CD4-positive, CD25-positive, alpha-beta regulatory T cell (primary cell): Measurements from ENCODE around the gene MAPK7. TPM values are rescaled to one million over a fixed set of nuclear protein-coding genes. Genes with fewer than 3 reads are reported as not detected.

Experiments
- ATAC-seq, 2 donors: fragments of 150-1000 bp; cut with Tn5 transposase; one replicate each; pipeline ENCODE4 v1.10.0; 2021; ENCODE audit warnings: low read depth in 2 of 2, moderate number of reproducible peaks in 2 of 2, moderate library complexity in 1 of 2
- DNase-seq, 3 donors: peaks; one replicate each; pipeline versions ENCODE4 v3.0.0 to v3.0.0-alpha.2; 2012 to 2022; ENCODE audit warnings: mixed read lengths in 1 of 3
- H3K27ac ChIP-seq: one replicate; pipeline ENCODE4 v1.7.0; 2013; ENCODE audit warnings: mild to moderate bottlenecking, low read length; ENCODE audit not compliant: insufficient read depth, poor library complexity, severe bottlenecking
- H3K27me3 ChIP-seq: one replicate; pipeline ENCODE4 v1.7.0; 2013; ENCODE audit warnings: low read length; ENCODE audit not compliant: control insufficient read depth, insufficient read depth
- H3K36me3 ChIP-seq: one replicate; pipeline ENCODE4 v1.7.0; 2013; ENCODE audit warnings: mild to moderate bottlenecking, low read length, moderate library complexity; ENCODE audit not compliant: control insufficient read depth, insufficient read depth
- H3K4me1 ChIP-seq: 2 replicates; pipeline ENCODE4 v1.7.0; 2013; ENCODE audit warnings: mild to moderate bottlenecking, low read length; ENCODE audit not compliant: insufficient read depth, control insufficient read depth, poor library complexity, severe bottlenecking
- H3K4me3 ChIP-seq: one replicate; pipeline ENCODE4 v1.7.0; 2013; ENCODE audit warnings: low read depth, mild to moderate bottlenecking, low read length, moderate library complexity
- H3K9me3 ChIP-seq, 2 experiments: 1 replicate in 1 of 2; 2 replicates in 1 of 2; pipeline ENCODE4 v1.7.0; 2013; ENCODE audit warnings: low read length in 2 of 2, mild to moderate bottlenecking in 1 of 2, moderate library complexity in 1 of 2; ENCODE audit not compliant: control insufficient read depth in 2 of 2
- H3K27ac Mint-ChIP-seq, 3 donors: one replicate each; pipeline ENCODE4 v1.8.0; 2020 to 2022; ENCODE audit warnings: mild to moderate bottlenecking in 3 of 3, mixed read lengths in 3 of 3, moderate library complexity in 2 of 3
- H3K27me3 Mint-ChIP-seq: one replicate; pipeline ENCODE4 v1.8.0; 2022; ENCODE audit warnings: mild to moderate bottlenecking, mixed read lengths
- H3K36me3 Mint-ChIP-seq: one replicate; pipeline ENCODE4 v1.8.0; 2020; ENCODE audit warnings: mixed read lengths
- H3K4me1 Mint-ChIP-seq, 4 donors: one replicate each; pipeline ENCODE4 v1.8.0; 2020 to 2022; ENCODE audit warnings: mixed read lengths in 4 of 4, mild to moderate bottlenecking in 1 of 4
- H3K4me3 Mint-ChIP-seq, 4 donors: one replicate each; pipeline ENCODE4 v1.8.0; 2020 to 2022; ENCODE audit warnings: mild to moderate bottlenecking in 4 of 4, mixed read lengths in 4 of 4, moderate library complexity in 3 of 4
- H3K9me3 Mint-ChIP-seq, 7 donors: one replicate each; pipeline ENCODE4 v1.8.0; 2020 to 2022; ENCODE audit warnings: mixed read lengths in 7 of 7, mild to moderate bottlenecking in 3 of 7, moderate library complexity in 2 of 7
- polyA plus RNA-seq, 4 donors: library from polyadenylated mRNA; unstranded; fragments of 300-500 nt; fragmentation: Illumina TruSeq; gene quantifications; one replicate each; pipeline ENCODE4 v1.2.3, GENCODE V29; 2021
- total RNA-seq: library from RNA; stranded (reverse); gene quantifications from one replicate; pipeline ENCODE4 v1.2.3, GENCODE V29; 2022

Gene MAPK7
- total and polyA plus RNA-seq, 5 donors from 2014 or later = 3.4 to 26.0 (median 5.1) TPM

DNA sequence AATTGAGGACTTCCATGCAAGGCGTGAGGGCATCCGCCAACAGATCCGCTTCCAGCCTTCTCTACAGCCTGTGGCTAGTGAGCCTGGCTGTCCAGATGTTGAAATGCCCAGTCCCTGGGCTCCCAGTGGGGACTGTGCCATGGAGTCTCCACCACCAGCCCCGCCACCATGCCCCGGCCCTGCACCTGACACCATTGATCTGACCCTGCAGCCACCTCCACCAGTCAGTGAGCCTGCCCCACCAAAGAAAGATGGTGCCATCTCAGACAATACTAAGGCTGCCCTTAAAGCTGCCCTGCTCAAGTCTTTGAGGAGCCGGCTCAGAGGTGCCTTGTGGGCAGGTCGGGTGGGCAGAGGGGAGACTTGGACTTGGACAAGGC lies 3.1 kb downstream of the MAPK7 start:
- Histone ChIP-seq H3K27me3 (no peaks in the 10 kb centered on the region), H3K27ac (no peak overlapping the region), H3K9me3 (no peaks in the 10 kb centered on the region), H3K4me1 (peaks cover 15% of the 10 kb centered on the region), H3K36me3 (peaks cover 34% of the 10 kb centered on the region), H3K4me3 (no peak overlapping the region)
- Mint-ChIP-seq H3K27ac (no peak overlapping the region), H3K9me3 (no peaks in the 10 kb centered on the region), H3K27me3 (no peaks in the 10 kb centered on the region), H3K4me1 (peaks cover 6 to 18% (median 14%) of the 10 kb centered on the region in 4 donors), H3K4me3 (peak overlapping the region in 2 of 4 donors; percentile 5 to 81), H3K36me3 (peaks cover 32% of the 10 kb centered on the region)
- DNase-seq = no peak
- no peak for ATAC-seq

GRCh38 chr17:19381741-19382444 lies 3.6 kb downstream of the MAPK7 start:
- Histone ChIP-seq H3K27me3 (no peaks in the 10 kb centered on the region), H3K36me3 (peaks cover 34% of the 10 kb centered on the region), H3K9me3 (no peaks in the 10 kb centered on the region), H3K4me3 (no peak overlapping the region), H3K4me1 (peaks cover 12% of the 10 kb centered on the region), H3K27ac (no peak overlapping the region)
- peaks cover 4 to 16% (median 11%) of the 10 kb centered on the region in 4 donors for H3K4me1 Mint-ChIP-seq
- no peak overlapping the region for H3K27ac Mint-ChIP-seq
- no peaks in the 10 kb centered on the region for H3K9me3 Mint-ChIP-seq
- no peaks in the 10 kb centered on the region for H3K27me3 Mint-ChIP-seq
- DNase-seq = no peak
- no peak overlapping the region for H3K4me3 Mint-ChIP-seq
- ATAC-seq = no peak
- H3K36me3 Mint-ChIP-seq = peaks cover 32% of the 10 kb centered on the region

GRCh38 chr17:19382531-19383444 lies 4.5 kb downstream of the MAPK7 start:
- DNase-seq (no peak), ATAC-seq (no peak)
- Mint-ChIP-seq H3K4me3 (no peak overlapping the region), H3K27me3 (no peaks in the 10 kb centered on the region), H3K27ac (no peak overlapping the region), H3K36me3 (peaks cover 32% of the 10 kb centered on the region), H3K4me1 (peaks cover 0 to 10% (median 6%) of the 10 kb centered on the region in 4 donors), H3K9me3 (no peaks in the 10 kb centered on the region)
- Histone ChIP-seq H3K36me3 (peaks cover 34% of the 10 kb centered on the region), H3K4me1 (peaks cover 5% of the 10 kb centered on the region), H3K9me3 (no peaks in the 10 kb centered on the region), H3K4me3 (no peak overlapping the region), H3K27me3 (no peaks in the 10 kb centered on the region), H3K27ac (no peak overlapping the region)

DNA sequence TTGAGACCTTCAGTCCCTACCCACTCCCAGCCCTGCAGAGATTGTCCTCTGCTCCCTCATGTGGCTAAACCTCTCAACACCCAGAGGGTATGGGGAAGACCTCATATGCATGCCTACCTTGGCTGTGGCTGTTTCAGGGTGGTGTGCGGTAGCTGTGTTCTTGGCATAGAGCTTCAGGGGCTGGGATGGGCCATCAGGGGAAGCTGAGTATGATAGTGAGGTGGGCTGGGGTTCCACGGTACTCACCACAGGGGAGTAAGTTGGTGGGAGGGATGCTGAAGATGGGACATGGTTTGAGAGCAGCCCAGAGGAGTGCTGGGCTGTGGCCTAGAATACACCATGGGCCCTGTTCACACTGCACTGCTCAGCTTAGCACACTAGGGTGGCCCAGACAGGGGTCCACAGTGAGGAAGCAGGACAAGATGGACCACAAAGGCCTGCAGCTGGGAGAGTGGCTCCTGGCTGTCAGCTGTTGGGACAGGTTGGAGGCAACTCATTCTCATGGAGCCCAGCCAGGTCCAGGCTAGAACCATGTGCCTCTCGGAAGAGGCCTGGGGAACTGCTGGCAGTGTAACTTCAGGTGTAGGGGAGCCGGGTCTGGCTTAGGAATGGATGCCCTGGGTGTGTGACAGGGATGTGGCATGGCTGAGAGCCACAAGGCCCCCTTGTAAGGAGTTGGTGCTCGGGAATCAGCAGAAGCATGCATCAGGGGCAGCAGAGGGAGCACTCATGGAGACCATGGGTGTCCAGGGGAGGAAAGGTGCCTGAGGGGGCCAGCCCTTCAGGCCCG lies 5.6 kb downstream of the MAPK7 start:
- no peak for DNase-seq

DNA sequence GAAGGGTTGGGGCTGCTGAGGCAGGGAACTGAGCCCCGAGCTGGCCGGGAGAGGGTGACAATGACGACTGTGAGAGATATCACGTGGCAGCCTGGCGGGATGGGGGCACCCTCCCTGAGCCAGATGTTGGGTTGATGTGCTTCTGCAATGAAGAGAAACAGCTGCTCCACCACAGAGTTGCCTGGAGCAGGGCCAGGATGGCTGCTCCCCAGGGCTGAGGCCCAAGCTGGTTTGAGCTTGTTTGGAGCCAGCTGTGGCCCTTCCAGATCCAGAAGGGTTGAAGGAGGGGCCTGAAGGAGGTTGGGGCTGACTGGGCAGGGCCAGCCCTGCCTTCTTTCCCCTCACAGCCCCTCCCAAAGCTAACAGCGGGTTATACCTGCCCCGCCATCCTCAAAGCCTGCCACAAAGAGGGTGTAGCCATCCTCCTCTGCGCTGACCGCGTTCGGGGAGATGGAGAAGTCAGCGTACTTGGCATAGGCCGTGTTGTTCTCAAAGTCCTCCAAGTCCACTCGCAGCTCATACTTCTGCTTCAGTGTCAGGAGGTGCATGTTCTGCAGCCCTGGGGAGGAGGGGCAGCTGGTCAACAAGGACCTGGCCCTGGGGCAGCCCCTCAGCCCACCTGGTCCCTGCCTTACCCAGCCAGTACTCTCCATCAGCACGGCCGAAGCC lies 6.6 kb downstream of the MAPK7 start:
- peak overlapping the region in 1 of 4 donors; percentile 44 for H3K4me3 Mint-ChIP-seq
- H3K36me3 ChIP-seq = peaks cover 34% of the 10 kb centered on the region
- peak overlapping the region in 1 of 3 donors; percentile 87 for H3K27ac Mint-ChIP-seq
- H3K9me3 ChIP-seq = no peaks in the 10 kb centered on the region
- peaks cover 0 to 5% (median 2%) of the 10 kb centered on the region in 4 donors for H3K4me1 Mint-ChIP-seq
- no peaks in the 10 kb centered on the region for H3K27me3 ChIP-seq
- no peaks in the 10 kb centered on the region for H3K27me3 Mint-ChIP-seq
- no peak for DNase-seq
- no peaks in the 10 kb centered on the region for H3K4me1 ChIP-seq
- H3K36me3 Mint-ChIP-seq = peaks cover 29% of the 10 kb centered on the region
- H3K4me3 ChIP-seq = no peak overlapping the region
- no peaks in the 10 kb centered on the region for H3K9me3 Mint-ChIP-seq
- no peak for ATAC-seq
- no peak overlapping the region for H3K27ac ChIP-seq

More for the DNA sequence above, 5.6 kb downstream of the MAPK7 start:
- H3K27me3 Mint-ChIP-seq = no peaks in the 10 kb centered on the region
- no peak overlapping the region for H3K4me3 Mint-ChIP-seq
- Histone ChIP-seq H3K9me3 (no peaks in the 10 kb centered on the region), H3K27ac (no peak overlapping the region), H3K27me3 (no peaks in the 10 kb centered on the region), H3K4me1 (peaks cover under 1% of the 10 kb centered on the region), H3K4me3 (no peak overlapping the region), H3K36me3 (peaks cover 34% of the 10 kb centered on the region)
- H3K36me3 Mint-ChIP-seq = peaks cover 32% of the 10 kb centered on the region
- peaks cover 0 to 10% (median 5%) of the 10 kb centered on the region in 4 donors for H3K4me1 Mint-ChIP-seq
- H3K9me3 Mint-ChIP-seq = no peaks in the 10 kb centered on the region
- ATAC-seq = no peak
- H3K27ac Mint-ChIP-seq = peak overlapping the region in 2 of 3 donors; percentile 31 to 87

DNA sequence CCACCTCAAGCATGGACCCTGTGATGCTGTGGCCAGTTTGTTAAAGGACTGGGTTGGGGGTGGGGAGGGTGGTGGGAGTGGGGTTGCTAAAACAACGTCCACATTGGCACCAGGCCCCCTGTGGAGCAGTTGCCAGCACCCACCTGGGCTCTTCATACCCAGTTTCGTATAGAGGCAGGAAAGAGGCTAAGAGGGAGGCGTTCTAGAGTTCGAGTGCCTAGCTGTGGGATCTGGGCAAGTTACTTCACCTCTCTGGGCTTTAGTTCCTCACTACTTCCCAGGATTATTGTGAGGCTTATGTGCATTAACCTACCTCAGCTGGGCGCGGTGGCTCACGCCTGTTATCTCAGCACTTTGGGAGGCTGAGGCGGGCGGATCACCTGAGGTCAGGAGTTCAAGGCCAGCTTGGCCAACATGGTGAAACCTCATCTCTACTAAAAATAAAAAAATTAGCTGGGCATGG lies 7.3 kb downstream of the MAPK7 start:
- no peak overlapping the region for H3K4me3 Mint-ChIP-seq

More for the DNA sequence above, 7.3 kb downstream of the MAPK7 start:
- Mint-ChIP-seq H3K27me3 (no peaks in the 10 kb centered on the region), H3K36me3 (peaks cover 23% of the 10 kb centered on the region), H3K27ac (no peak overlapping the region), H3K9me3 (no peaks in the 10 kb centered on the region), H3K4me1 (peaks cover 0 to 5% (median 2%) of the 10 kb centered on the region in 4 donors)
- Histone ChIP-seq H3K4me3 (no peak overlapping the region), H3K27ac (no peak overlapping the region), H3K27me3 (no peaks in the 10 kb centered on the region), H3K9me3 (no peaks in the 10 kb centered on the region), H3K36me3 (peaks cover 28% of the 10 kb centered on the region), H3K4me1 (no peaks in the 10 kb centered on the region)
- ATAC-seq = no peak
- DNase-seq = no peak
